Measurements from ENCODE around the gene CLIC6. TPM values are rescaled to one million over a fixed set of nuclear protein-coding genes. Genes with fewer than 3 reads are reported as not detected.

The CLIC6 gene
- total RNA-seq, 1 donor = 0.18 TPM

- no peak for DNase-seq (ENCODE audit: low read depth)
- no peak for TF ChIP-seq CTCF (IDR thresholded peaks at IDR 0.05; ENCODE audit: insufficient read depth, low read length)
Measured at GRCh38 chr21:34690041-34690792, 21.4 kb downstream of the CLIC6 start.

GRCh38 chr21:34690793-34691175, 22.0 kb downstream of the CLIC6 start:
- no peak for TF ChIP-seq CTCF (IDR thresholded peaks at IDR 0.05; ENCODE audit: insufficient read depth, low read length)

More at GRCh38 chr21:34690041-34690792, 21.4 kb downstream of the CLIC6 start:
- H3K4me3 ChIP-seq (ENCODE audit: low read depth, low read length) = no peak overlapping the region

GRCh38 chr21:34691390-34692032, 22.7 kb downstream of the CLIC6 start:
- DNase-seq (ENCODE audit: low read depth) = no peak

More at GRCh38 chr21:34690793-34691175, 22.0 kb downstream of the CLIC6 start:
- H3K4me3 ChIP-seq (ENCODE audit: low read depth, low read length) = no peak overlapping the region
- DNase-seq (ENCODE audit: low read depth) = no peak

GRCh38 chr21:34692458-34693020, 23.7 kb downstream of the CLIC6 start:
- H3K4me3 ChIP-seq (ENCODE audit: low read depth, low read length) = no peak overlapping the region
- no peak for DNase-seq (ENCODE audit: low read depth)
- TF ChIP-seq CTCF (IDR thresholded peaks at IDR 0.05; ENCODE audit: insufficient read depth, low read length) = no peak

More at GRCh38 chr21:34691390-34692032, 22.7 kb downstream of the CLIC6 start:
- H3K4me3 ChIP-seq (ENCODE audit: low read depth, low read length) = no peak overlapping the region
- TF ChIP-seq CTCF (IDR thresholded peaks at IDR 0.05; ENCODE audit: insufficient read depth, low read length) = no peak

- H3K4me3 ChIP-seq (ENCODE audit: low read depth, low read length) = no peak overlapping the region
- peak; percentile 82 for TF ChIP-seq CTCF (IDR thresholded peaks at IDR 0.05; ENCODE audit: insufficient read depth, low read length)
- DNase-seq (ENCODE audit: low read depth) = peak; percentile 86
Measured at GRCh38 chr21:34693192-34693810, 24.5 kb downstream of the CLIC6 start.

GRCh38 chr21:34695434-34695833, 26.6 kb downstream of the CLIC6 start:
- no peak for DNase-seq (ENCODE audit: low read depth)
- TF ChIP-seq CTCF (IDR thresholded peaks at IDR 0.05; ENCODE audit: insufficient read depth, low read length) = no peak
- H3K4me3 ChIP-seq (ENCODE audit: low read depth, low read length) = no peak overlapping the region
